Subcutaneous preadipocyte (primary cell): ENCODE measurements around the gene TNN. TPM values are rescaled to one million over a fixed set of nuclear protein-coding genes. Genes with fewer than 3 reads are reported as not detected.

Experiments used
- small RNA-seq: library from RNA; depleted of rRNA; stranded (forward); fragments of <200 nt; gene quantifications from one replicate; pipeline ENCODE3, GENCODE V24; 2012
- total RNA-seq: library from RNA; depleted of rRNA; stranded (reverse); fragments of >200 nt; gene quantifications from 2 replicates; pipeline ENCODE4 v1.2.3, GENCODE V29; 2012

TNN gene, protein sequence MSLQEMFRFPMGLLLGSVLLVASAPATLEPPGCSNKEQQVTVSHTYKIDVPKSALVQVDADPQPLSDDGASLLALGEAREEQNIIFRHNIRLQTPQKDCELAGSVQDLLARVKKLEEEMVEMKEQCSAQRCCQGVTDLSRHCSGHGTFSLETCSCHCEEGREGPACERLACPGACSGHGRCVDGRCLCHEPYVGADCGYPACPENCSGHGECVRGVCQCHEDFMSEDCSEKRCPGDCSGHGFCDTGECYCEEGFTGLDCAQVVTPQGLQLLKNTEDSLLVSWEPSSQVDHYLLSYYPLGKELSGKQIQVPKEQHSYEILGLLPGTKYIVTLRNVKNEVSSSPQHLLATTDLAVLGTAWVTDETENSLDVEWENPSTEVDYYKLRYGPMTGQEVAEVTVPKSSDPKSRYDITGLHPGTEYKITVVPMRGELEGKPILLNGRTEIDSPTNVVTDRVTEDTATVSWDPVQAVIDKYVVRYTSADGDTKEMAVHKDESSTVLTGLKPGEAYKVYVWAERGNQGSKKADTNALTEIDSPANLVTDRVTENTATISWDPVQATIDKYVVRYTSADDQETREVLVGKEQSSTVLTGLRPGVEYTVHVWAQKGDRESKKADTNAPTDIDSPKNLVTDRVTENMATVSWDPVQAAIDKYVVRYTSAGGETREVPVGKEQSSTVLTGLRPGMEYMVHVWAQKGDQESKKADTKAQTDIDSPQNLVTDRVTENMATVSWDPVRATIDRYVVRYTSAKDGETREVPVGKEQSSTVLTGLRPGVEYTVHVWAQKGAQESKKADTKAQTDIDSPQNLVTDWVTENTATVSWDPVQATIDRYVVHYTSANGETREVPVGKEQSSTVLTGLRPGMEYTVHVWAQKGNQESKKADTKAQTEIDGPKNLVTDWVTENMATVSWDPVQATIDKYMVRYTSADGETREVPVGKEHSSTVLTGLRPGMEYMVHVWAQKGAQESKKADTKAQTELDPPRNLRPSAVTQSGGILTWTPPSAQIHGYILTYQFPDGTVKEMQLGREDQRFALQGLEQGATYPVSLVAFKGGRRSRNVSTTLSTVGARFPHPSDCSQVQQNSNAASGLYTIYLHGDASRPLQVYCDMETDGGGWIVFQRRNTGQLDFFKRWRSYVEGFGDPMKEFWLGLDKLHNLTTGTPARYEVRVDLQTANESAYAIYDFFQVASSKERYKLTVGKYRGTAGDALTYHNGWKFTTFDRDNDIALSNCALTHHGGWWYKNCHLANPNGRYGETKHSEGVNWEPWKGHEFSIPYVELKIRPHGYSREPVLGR (N-terminal part only)
- total RNA-seq, result not detected in 2 replicates

DNA sequence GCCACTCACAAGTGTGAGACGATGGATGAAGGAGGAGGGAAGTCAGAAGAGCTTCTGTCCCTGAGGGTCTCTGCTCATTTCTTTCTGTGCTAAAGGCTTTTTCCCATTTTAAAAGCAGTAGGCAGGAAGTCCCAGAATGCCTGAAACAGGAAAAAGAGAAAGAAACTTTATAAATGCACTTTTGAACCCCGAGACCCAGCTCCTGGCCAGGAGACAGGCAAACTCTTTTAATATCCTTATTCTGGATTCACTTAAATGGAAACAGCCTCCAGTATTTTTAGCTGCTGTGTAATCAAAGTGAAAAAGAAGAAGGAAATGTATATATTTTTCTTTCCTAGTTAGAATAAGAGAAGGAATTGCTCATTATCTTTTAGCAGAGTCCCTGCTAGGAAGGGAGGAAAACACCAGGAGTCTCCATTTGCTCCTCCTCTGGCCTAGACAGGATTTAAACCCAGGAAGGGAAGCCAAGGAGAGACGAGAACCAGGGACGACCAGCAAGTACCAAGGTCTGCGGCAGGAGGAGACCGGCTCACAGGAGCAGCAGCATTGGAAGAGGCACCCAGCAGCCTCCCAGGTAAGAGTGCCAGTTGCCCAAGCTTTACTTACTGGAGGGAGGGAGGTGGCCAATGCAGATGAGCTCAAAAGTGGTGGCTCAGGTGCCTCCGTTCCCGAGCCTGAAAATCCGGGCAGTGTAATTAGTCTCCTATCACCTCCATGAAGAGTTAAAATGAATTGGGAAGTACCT, at the start of gene TNN:
TNN (plus strand) TSS at position 472 of the 745 bp plus-strand sequence. CDS start 9,586 bp downstream, outside the sequence.

DNA sequence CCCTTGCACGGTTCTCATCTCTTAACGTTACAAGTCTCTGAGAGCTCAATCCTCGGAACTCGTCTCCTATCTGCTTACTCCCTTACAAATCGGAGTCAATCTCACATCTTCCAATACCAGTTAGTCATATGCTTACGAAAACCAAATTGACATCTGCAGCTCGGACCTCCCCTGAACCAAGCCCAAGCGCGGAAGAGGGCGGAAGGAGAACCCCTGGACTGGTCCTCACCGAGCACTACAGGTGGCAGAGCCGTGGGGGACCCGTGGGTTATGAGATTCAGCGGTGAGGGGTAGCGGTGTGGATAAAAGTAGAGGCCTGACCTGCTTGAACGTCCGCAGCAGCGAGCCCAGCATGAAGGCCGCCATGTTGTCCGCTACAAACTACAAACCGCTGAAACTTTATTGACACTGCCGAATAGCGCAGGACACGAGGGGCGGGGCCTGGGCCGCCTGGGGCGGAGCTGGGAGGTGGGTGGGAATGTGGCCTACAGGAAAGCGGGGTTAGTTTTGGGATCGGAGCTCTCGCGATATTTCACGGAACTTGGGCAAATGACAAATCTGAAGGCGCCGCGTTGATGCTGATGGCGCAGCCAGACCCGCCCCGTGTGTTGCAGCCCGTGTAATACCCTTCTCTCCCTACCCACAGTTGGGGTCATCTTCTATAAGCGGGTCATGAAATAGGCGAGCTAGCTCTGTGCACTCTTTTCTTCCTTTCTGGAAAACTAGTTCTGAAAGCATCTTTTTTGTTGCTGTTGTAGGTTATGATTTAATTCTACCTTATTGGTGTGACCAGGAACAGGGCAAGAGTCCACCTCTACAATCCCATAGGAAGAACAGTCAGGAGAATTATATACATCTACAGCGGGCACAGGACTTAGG, 44.4 kb upstream of the TNN start, which contains the start of gene MRPS14:
MRPS14 (minus strand) TSS at position 383 of the 879 bp plus-strand sequence; CDS start at position 366, 17 bp downstream.

DNA sequence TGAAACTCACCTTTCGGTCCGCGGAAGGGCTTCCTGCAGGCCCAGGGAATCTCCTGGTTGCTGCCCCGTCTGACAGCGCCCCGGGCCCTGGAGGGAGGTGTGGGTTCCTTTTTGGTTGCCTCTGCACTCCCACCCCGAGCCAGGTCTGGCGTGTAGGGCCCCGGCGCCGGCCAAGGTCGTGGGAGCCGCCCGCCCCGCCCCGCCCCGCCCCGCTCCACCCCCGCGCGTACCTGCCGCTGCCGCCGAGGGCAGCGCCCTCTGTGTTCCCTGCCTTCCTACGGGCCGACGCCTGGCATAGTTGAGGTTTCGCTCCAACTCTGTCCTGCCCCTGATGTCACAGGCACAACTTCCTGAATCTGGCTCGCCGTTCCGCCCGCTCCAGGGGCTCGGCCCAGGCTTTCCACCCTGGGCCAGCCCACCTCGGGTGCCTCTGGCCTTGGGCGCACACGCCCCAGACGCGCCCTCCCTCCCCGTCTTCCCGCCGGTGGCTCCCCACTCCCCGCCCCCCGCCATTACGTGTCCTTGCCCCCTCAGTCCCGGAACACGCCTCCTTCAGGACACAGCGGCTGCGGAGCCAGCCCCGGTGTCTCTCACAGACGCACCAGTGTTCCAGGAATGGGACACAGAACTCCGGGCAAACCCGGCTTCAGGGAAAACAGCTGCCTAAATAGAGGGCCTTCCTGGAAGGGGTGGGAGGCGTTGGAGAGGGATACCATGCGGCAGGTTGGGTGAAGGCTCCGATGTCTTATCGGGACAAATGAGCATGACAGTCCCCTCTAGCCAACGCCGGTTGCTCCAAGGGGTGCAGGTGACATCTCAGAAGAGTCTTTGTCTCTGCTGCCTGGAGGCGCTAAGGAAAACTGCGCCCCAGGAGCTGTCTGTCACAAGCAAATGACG, 125.2 kb downstream of the TNN start, which contains the start of gene KIAA0040:
KIAA0040 (minus strand) TSS at position 147 of the 897 bp plus-strand sequence. CDS start 31,763 bp downstream, outside the sequence.

Small RNA genes within 50 kb of the gene (small RNA-seq; reads per million reads assigned to genes)
- gene RF00019, result not detected

Other genes with a start within 250 kb of the TNN start
- 284 and 378 TPM in 2 replicates for gene CACYBP, start 67.9 kb upstream of the TNN start, total RNA-seq
- 18.8 and 19.1 TPM in 2 replicates for gene MRPS14, start 44.4 kb upstream of the TNN start, total RNA-seq
- gene KIAA0040, start 124.9 kb downstream of the TNN start, total RNA-seq, result under 0.01 TPM in 2 replicates